PC-9 (cell line): ENCODE measurements around the gene NUDT9. TPM values are rescaled to one million over a fixed set of nuclear protein-coding genes. Genes with fewer than 3 reads are reported as not detected.
"Not testable (repeated sequence)": the region's sequence is repeated elsewhere in the genome, so short reads cannot be mapped to it uniquely, and the experiment has no call there.

ENCODE experiments used
- BruUV-seq: library from RNA; stranded (reverse); fragments of 400-500 nt; replicated peaks from 2 replicates; lab custom pipeline; 2021; lab: Mats Ljungman, UMichigan
- CTCF ChIA-PET: fragments of 300-600 bp; sonication (Branson Sonifier 250); formaldehyde crosslinking; loops from one replicate; lab custom pipeline; 2022; ENCODE audit warnings: antibody characterized with exemption; lab: Charles Lee
- POLR2A ChIA-PET: fragments of 300-600 bp; sonication (Branson Sonifier 250); formaldehyde crosslinking; loops from one replicate; lab custom pipeline; 2022; ENCODE audit warnings: antibody characterized with exemption; ENCODE audit not compliant: unreplicated experiment; lab: Charles Lee
- DNase-seq, 2 experiments: peaks; one replicate each; pipeline versions ENCODE4 v3.0.0 to v3.0.0-alpha.2; 2015 to 2022; ENCODE audit warnings: mixed read lengths in 1 of 2
- H2AFZ ChIP-seq: fragments of 200-600 bp; sonication (generic); 2 replicates; pipeline ENCODE4 v1.8.1; 2017; ENCODE audit warnings: antibody characterized with exemption
- H3F3A ChIP-seq: fragments of 200-600 bp; sonication (generic); 2 replicates; pipeline ENCODE4 v1.8.1; 2017; ENCODE audit warnings: antibody characterized with exemption, mild to moderate bottlenecking, low read depth; ENCODE audit not compliant: insufficient read depth
- H3K27ac ChIP-seq: fragments of 200-600 bp; sonication (generic); 2 replicates; pipeline ENCODE4 v1.6.1; 2016; ENCODE audit warnings: mixed run types
- H3K27me3 ChIP-seq: fragments of 200-600 bp; sonication (generic); 2 replicates; pipeline ENCODE4 v1.6.1; 2016; ENCODE audit warnings: low read depth, mixed run types; ENCODE audit not compliant: insufficient read depth
- H3K36me3 ChIP-seq: fragments of 200-600 bp; sonication (generic); 2 replicates; pipeline ENCODE4 v1.6.1; 2016; ENCODE audit warnings: low read depth, mixed run types
- H3K4me1 ChIP-seq: fragments of 200-600 bp; sonication (generic); replicated peaks from 2 replicates; pipeline ENCODE4 v1.6.1; 2016; ENCODE audit warnings: mixed run types; ENCODE audit not compliant: insufficient read depth
- H3K4me2 ChIP-seq: fragments of 200-600 bp; sonication (generic); 2 replicates; pipeline ENCODE4 v1.6.1; 2017; ENCODE audit warnings: mixed run types
- H3K4me3 ChIP-seq: fragments of 200-600 bp; sonication (generic); 2 replicates; pipeline ENCODE4 v1.6.1; 2016; ENCODE audit warnings: mixed run types
- H3K79me2 ChIP-seq: fragments of 200-600 bp; sonication (generic); 2 replicates; pipeline ENCODE4 v1.6.1; 2017; ENCODE audit warnings: low read depth, mixed run types
- H3K9me2 ChIP-seq: fragments of 200-600 bp; sonication (generic); 2 replicates; pipeline ENCODE4 v1.8.1; 2017; ENCODE audit warnings: mild to moderate bottlenecking; ENCODE audit not compliant: insufficient read depth
- H3K9me3 ChIP-seq: fragments of 200-600 bp; sonication (generic); 2 replicates; pipeline ENCODE4 v1.8.1; 2016; ENCODE audit warnings: low read depth; ENCODE audit not compliant: insufficient read depth
- H4K20me1 ChIP-seq: fragments of 200-600 bp; sonication (generic); 2 replicates; pipeline ENCODE4 v1.8.1; 2017; ENCODE audit not compliant: insufficient read depth
- EZH2 ChIP-seq: fragments of 200-600 bp; sonication (generic); IDR thresholded peaks from 2 replicates; pipeline ENCODE4 v1.8.0; 2017; ENCODE audit warnings: antibody characterized with exemption, low read depth
- intact Hi-C: fragments of 100-400 bp; cut with micrococcal nuclease; formaldehyde crosslinking; loops from one replicate; pipeline ENCODE4 v1.10.0; 2022; ENCODE audit not compliant: unreplicated experiment
- total RNA-seq: library from RNA; stranded (reverse); gene quantifications from 2 replicates; pipeline ENCODE4 v1.2.3, GENCODE V29; 2021
- TF ChIP-seq, protein P1 (sequence below): fragments of 200-600 bp; sonication (generic); conservative IDR thresholded peaks from 2 replicates; pipeline ENCODE4 v1.6.1; 2017; ENCODE audit warnings: mixed run types, antibody characterized with exemption, mild to moderate bottlenecking, moderate library complexity

The NUDT9 gene
- total RNA-seq, 1 experiment from 2014 or later = 14.7 TPM

- intact Hi-C loops = no loop called here
- Histone ChIP-seq H3K9me3 (no peaks in the 10 kb centered on the region), H3K27me3 (no peaks in the 10 kb centered on the region), H3K4me3 (no peak overlapping the region), H3F3A (peaks cover 8% of the 10 kb centered on the region; the same call in 1 of the 2 replicates), H3K27ac (no peak overlapping the region), H3K9me2 (no peaks in the 10 kb centered on the region), H2AFZ (no peak overlapping the region), H3K36me3 (no peaks in the 10 kb centered on the region), H4K20me1 (no peaks in the 10 kb centered on the region), H3K4me2 (no peak overlapping the region), H3K4me1 (0 out of 2 replicates have a peak, but pooled peaks cover 5% of the 10 kb centered on the region), H3K79me2 (peaks cover 21% of the 10 kb centered on the region)
- DNase-seq = no peak
- BruUV-seq = no TSS peak
- ChIA-PET CTCF (no interaction called here), POLR2A (interaction anchor here (0.6 kb wide), 1 partner anchor 720 kb away, joined by 7 read pairs; no protein-coding TSS in a partner anchor)
- TF ChIP-seq EZH2 = no peak
- TF ChIP-seq, protein P1, sequence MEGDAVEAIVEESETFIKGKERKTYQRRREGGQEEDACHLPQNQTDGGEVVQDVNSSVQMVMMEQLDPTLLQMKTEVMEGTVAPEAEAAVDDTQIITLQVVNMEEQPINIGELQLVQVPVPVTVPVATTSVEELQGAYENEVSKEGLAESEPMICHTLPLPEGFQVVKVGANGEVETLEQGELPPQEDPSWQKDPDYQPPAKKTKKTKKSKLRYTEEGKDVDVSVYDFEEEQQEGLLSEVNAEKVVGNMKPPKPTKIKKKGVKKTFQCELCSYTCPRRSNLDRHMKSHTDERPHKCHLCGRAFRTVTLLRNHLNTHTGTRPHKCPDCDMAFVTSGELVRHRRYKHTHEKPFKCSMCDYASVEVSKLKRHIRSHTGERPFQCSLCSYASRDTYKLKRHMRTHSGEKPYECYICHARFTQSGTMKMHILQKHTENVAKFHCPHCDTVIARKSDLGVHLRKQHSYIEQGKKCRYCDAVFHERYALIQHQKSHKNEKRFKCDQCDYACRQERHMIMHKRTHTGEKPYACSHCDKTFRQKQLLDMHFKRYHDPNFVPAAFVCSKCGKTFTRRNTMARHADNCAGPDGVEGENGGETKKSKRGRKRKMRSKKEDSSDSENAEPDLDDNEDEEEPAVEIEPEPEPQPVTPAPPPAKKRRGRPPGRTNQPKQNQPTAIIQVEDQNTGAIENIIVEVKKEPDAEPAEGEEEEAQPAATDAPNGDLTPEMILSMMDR = no peak
Observed at GRCh38 chr4:87387237-87387636, 35.1 kb upstream of the NUDT9 start.

DNA sequence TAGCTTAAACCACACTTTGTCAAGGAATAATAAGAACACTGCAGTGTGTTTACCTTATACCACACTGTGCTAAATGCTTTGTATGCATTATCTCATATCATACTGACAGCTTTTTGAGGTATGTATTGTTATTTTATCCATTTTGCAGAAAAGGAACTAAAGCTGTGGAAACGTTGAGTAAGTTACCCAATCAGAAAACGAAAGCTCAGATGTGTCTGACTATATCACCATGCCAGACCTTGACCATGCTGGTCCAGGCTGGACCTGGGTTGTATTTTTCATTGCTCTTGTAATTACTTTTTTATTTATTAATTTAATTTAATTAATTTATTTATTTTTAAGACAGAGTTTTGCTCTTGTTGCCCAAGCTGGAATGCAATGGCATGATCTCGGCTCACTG, 33.5 kb upstream of the NUDT9 start:
- Histone ChIP-seq H3K79me2 (peaks cover 21% of the 10 kb centered on the region), H3K27me3 (no peaks in the 10 kb centered on the region), H3K27ac (no peak overlapping the region), H3F3A (peaks cover 8% of the 10 kb centered on the region; the same call in 1 of the 2 replicates), H3K36me3 (no peaks in the 10 kb centered on the region), H3K4me2 (peak overlapping the region; percentile 84; the same call in 1 of the 2 replicates), H4K20me1 (no peaks in the 10 kb centered on the region), H2AFZ (no peak overlapping the region), H3K4me3 (no peak overlapping the region), H3K9me3 (no peaks in the 10 kb centered on the region), H3K9me2 (no peaks in the 10 kb centered on the region), H3K4me1 (0 out of 2 replicates have a peak, but pooled peaks cover 5% of the 10 kb centered on the region)
- ChIA-PET CTCF (no interaction called here), POLR2A (no interaction called here)
- DNase-seq = no peak
- intact Hi-C loops = no loop called here
- no TSS peak for BruUV-seq
- no peak for TF ChIP-seq EZH2
- TF ChIP-seq, protein P1 = no peak

GRCh38 chr4:87390055-87390454, 32.3 kb upstream of the NUDT9 start:
- H3F3A ChIP-seq, H3K9me2 ChIP-seq, H3K9me3 ChIP-seq, H3K4me1 ChIP-seq, H4K20me1 ChIP-seq, DNase-seq, H3K27me3 ChIP-seq, BruUV-seq, POLR2A ChIA-PET, H3K36me3 ChIP-seq: not testable (repeated sequence)
- peak overlapping the region; percentile 88 for H3K4me3 ChIP-seq
- H3K79me2 ChIP-seq = peaks cover 21% of the 10 kb centered on the region
- peak overlapping the region; percentile 55; the same call in 1 of the 2 replicates for H3K27ac ChIP-seq
- peak overlapping the region; percentile 84 for H3K4me2 ChIP-seq
- CTCF ChIA-PET = interaction anchor here (0.6 kb wide), 1 partner anchor 93 kb away, joined by 3 read pairs; no protein-coding TSS in a partner anchor
- peak overlapping the region; percentile 86 for H2AFZ ChIP-seq
- intact Hi-C loops = loop anchor here (2.0 kb wide), 1 partner anchor 33 kb away; the partner anchor contains the start of gene NUDT9
